ENCODE results near the gene ZNF689.

The ZNF689 gene

DNA sequence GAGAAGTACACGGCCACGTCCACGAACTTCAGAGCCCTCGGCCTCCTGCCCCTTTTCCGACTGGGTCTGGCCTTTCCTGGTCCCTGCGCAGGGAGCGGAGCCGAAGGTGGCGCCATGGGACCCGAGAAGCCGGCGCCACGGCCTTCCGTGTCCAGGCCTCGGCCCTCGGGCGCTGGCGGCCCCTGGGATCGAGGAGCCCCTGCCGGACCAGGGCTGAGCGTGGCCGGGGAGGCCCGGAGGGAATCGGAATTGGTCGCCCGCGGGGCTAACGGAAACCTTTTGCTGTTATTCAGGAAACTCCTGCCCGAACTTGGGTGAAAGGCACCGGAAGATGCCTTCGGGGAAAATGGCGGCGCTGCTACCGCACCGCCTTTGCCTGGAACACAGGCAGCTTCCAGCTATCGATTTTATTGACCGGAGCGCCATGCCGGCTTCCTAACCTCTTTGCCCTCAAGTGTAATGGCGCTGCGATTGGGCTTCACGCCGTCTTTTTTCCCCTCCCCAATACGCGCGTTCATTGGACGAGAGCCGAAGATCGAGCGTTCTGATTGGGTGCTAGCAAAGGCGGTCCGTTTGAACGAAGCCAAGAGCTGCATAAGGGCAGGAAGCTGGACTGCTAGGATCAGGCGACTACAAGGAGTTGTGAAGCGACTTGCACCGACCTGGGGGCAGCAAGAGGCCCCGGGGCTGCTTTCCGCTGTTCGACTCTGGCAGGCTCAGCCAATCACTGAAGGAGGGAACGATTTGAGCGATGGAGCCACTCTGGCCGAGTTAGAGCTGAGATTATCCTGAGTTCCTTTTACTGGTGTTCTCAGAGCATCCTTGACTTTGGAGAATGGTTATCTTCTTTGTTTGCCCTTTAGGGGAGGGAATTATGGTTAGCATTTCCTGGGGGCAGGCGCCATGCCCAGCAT, at the start of gene ZNF689:
TSS of gene ZNF689 (minus strand) at position 464 of the 914 bp plus-strand sequence. CDS start at position 116, 348 bp downstream.
- no peaks in the 10 kb centered on the region for H3K9me3 ChIP-seq (ENCODE audit: control insufficient read depth, insufficient read depth, low read length)
- H3K27me3 ChIP-seq (ENCODE audit: control insufficient read depth, low read length): no peaks in the 10 kb centered on the region
- H3K27ac ChIP-seq (ENCODE audit: low read depth, low read length): peak within 1 kb of the TSS; percentile 72
- TF ChIP-seq, protein P1, sequence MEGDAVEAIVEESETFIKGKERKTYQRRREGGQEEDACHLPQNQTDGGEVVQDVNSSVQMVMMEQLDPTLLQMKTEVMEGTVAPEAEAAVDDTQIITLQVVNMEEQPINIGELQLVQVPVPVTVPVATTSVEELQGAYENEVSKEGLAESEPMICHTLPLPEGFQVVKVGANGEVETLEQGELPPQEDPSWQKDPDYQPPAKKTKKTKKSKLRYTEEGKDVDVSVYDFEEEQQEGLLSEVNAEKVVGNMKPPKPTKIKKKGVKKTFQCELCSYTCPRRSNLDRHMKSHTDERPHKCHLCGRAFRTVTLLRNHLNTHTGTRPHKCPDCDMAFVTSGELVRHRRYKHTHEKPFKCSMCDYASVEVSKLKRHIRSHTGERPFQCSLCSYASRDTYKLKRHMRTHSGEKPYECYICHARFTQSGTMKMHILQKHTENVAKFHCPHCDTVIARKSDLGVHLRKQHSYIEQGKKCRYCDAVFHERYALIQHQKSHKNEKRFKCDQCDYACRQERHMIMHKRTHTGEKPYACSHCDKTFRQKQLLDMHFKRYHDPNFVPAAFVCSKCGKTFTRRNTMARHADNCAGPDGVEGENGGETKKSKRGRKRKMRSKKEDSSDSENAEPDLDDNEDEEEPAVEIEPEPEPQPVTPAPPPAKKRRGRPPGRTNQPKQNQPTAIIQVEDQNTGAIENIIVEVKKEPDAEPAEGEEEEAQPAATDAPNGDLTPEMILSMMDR (IDR thresholded peaks at IDR 0.05; ENCODE audit: low read depth, low read length, poor library complexity, severe bottlenecking): peak; percentile 24
- no peak for TF ChIP-seq EZH2phosphoT487 (IDR thresholded peaks at IDR 0.05; ENCODE audit: borderline replicate concordance, low read length)
- peaks cover 7% of the 10 kb centered on the region; the same call in 1 of the 2 replicates for H3F3A ChIP-seq (ENCODE audit: control insufficient read depth, insufficient read depth)
- no peaks in the 10 kb centered on the region for H3K9me2 ChIP-seq (replicated peaks; ENCODE audit: control insufficient read depth, low read length)
- peaks cover 35% of the 10 kb centered on the region for H3K4me1 ChIP-seq (ENCODE audit: control insufficient read depth, low read length)
- peaks cover 37% of the 10 kb centered on the region for H3K36me3 ChIP-seq (ENCODE audit: control insufficient read depth, low read length)
- peaks cover 27% of the 10 kb centered on the region for H3K79me2 ChIP-seq (ENCODE audit: control insufficient read depth, low read length)
- H3K4me3 ChIP-seq (ENCODE audit: low read length): peak within 1 kb of the TSS; percentile 90
- no peaks in the 10 kb centered on the region for H4K20me1 ChIP-seq (ENCODE audit: control insufficient read depth, insufficient read depth, low read depth, low read length)
- H3K4me2 ChIP-seq (ENCODE audit: low read length): peak within 1 kb of the TSS; percentile 86

DNA sequence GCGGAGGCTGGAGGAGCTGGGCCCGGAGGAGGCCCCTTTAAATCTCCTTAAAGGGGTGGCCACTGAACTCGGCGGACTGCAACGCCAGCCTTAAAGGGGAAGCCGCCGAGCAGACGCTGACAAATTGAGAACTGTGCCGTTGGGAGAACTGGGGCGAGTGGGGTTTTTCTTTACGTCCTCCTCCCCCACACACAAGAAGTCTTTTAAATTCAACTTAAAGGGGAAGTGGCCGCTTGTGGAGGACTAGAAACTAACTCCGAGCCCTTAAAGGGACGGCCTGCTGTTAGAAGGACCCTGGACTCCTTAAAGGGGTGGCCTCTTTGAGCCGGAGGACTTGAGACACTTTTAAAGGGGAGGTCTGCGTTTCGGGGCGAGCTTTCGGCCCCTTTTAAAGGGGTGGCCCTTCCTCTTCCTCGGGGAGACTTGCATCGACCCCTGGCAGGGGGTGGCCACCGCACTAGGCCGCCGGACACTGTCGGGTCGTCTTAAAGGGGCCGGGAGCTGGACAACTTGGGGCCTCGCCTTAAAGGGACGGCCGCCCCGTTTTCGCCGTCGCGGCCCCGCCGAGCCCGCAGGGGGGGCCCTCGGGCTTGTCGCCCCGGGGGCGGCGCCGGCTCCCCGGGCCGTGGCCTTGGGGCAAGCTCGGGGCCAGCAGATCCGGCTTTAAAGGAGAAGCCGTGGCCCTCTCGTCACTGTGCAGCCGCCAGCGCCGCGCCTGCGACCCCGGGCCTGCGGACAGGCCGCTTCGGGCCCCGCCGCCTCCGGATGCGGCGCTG, 48.7 kb upstream of the ZNF689 start:
- Histone ChIP-seq H3K9me2 (replicated peaks; ENCODE audit: control insufficient read depth, low read length) (no peaks in the 10 kb centered on the region), H3K4me1 (ENCODE audit: control insufficient read depth, low read length) (peaks cover 47% of the 10 kb centered on the region), H3K4me2 (ENCODE audit: low read length) (peak overlapping the region; percentile 85), H3F3A (ENCODE audit: control insufficient read depth, insufficient read depth) (peaks cover 6% of the 10 kb centered on the region), H3K79me2 (ENCODE audit: control insufficient read depth, low read length) (peaks cover 45% of the 10 kb centered on the region), H3K36me3 (ENCODE audit: control insufficient read depth, low read length) (peaks cover 78% of the 10 kb centered on the region), H3K27ac (ENCODE audit: low read depth, low read length) (peak overlapping the region; percentile 81), H3K27me3 (ENCODE audit: control insufficient read depth, low read length) (no peaks in the 10 kb centered on the region), H4K20me1 (ENCODE audit: control insufficient read depth, insufficient read depth, low read depth, low read length) (peaks cover 4% of the 10 kb centered on the region; the same call in 1 of the 2 replicates), H3K9me3 (ENCODE audit: control insufficient read depth, insufficient read depth, low read length) (no peaks in the 10 kb centered on the region), H3K4me3 (ENCODE audit: low read length) (peak overlapping the region; percentile 78)
- no peak for TF ChIP-seq EZH2phosphoT487 (IDR thresholded peaks at IDR 0.05; ENCODE audit: borderline replicate concordance, low read length)
- TF ChIP-seq, protein P1 (IDR thresholded peaks at IDR 0.05; ENCODE audit: low read depth, low read length, poor library complexity, severe bottlenecking): peak; percentile 36

DNA sequence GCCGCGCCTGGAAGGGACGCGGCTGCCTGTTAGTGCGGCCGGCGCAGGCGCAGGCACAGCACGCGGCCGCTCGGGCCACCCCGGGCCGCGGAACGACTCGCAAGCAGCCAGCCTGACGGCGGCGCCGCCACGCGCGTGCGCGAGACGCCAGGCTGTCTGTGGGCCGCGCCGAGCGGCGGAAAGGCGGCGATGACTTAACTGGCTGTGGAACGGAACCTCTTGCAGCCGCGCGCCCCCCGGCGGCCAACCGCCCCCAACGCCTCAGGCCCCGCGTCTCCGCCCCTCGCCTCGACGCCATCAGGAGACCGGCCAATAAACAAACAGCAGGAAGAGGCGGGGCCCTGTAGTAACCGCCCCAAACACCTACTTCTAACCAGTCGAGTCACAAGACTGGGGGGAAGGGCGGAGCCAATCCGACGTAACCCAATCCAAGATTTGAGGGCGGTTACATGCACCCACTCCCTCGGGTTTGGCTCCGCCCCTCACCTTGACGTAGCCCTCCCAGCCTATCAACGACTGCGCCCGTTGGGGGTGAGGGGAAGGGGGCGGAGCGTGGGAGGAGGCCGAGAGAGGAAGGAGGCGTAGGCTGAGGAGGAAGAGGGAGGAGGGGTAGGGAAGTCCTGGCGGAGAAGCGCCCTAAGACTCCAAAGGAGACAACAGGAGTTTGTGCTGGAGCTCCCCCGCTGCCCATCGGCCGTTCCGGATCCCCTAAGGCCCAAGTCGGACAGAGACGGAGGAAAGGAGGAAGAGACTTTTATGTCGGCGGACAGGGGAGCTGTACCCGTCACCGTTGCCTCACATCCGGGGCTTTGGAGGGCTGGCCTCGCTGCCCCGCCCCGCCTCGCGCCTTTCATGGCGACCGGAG, 47.9 kb upstream of the ZNF689 start, which contains the start of gene FBRS:
TSS of gene FBRS (plus strand) at position 566 of the 865 bp plus-strand sequence. CDS start 1,088 bp downstream, outside the sequence.
- Histone ChIP-seq H4K20me1 (ENCODE audit: control insufficient read depth, insufficient read depth, low read depth, low read length) (no peaks in the 10 kb centered on the region; the same call in 1 of the 2 replicates), H3K4me3 (ENCODE audit: low read length) (peak within 1 kb of the TSS; percentile 78), H3K4me1 (ENCODE audit: control insufficient read depth, low read length) (peaks cover 40% of the 10 kb centered on the region), H3K27ac (ENCODE audit: low read depth, low read length) (peak within 1 kb of the TSS; percentile 81), H3K36me3 (ENCODE audit: control insufficient read depth, low read length) (peaks cover 76% of the 10 kb centered on the region), H3K27me3 (ENCODE audit: control insufficient read depth, low read length) (no peaks in the 10 kb centered on the region), H3K4me2 (ENCODE audit: low read length) (peak within 1 kb of the TSS; percentile 90), H3K9me3 (ENCODE audit: control insufficient read depth, insufficient read depth, low read length) (no peaks in the 10 kb centered on the region), H3K9me2 (replicated peaks; ENCODE audit: control insufficient read depth, low read length) (no peaks in the 10 kb centered on the region), H3F3A (ENCODE audit: control insufficient read depth, insufficient read depth) (peaks cover 6% of the 10 kb centered on the region), H3K79me2 (ENCODE audit: control insufficient read depth, low read length) (peaks cover 36% of the 10 kb centered on the region)
- no peak for TF ChIP-seq EZH2phosphoT487 (IDR thresholded peaks at IDR 0.05; ENCODE audit: borderline replicate concordance, low read length)
- TF ChIP-seq, protein P1 (IDR thresholded peaks at IDR 0.05; ENCODE audit: low read depth, low read length, poor library complexity, severe bottlenecking): peak; percentile 91

Measured in DOHH2 (cell line).